Stimulated activated naive CD8-positive, alpha-beta T cell treated with anti-CD3 and anti-CD28 coated beads, Interleukin-15, amount 100 ng/mL, for 72 hours (primary cell): Measurements from ENCODE around the gene HTR3C.

ENCODE experiments used
- ATAC-seq: fragments of 150-1000 bp; cut with Tn5 transposase; 2 replicates; pipeline ENCODE4 v1.10.0; 2021; ENCODE audit warnings: mild to moderate bottlenecking, moderate library complexity
- DNase-seq, 2 donors: peaks; one replicate each; pipeline ENCODE4 v3.0.0; 2021 to 2022
- H3K27ac Mint-ChIP-seq, 2 donors: one replicate each; pipeline ENCODE4 v1.8.0; 2022; ENCODE audit warnings: mild to moderate bottlenecking in 2 of 2, mixed read lengths in 2 of 2, moderate library complexity in 2 of 2
- H3K27me3 Mint-ChIP-seq: one replicate; pipeline ENCODE4 v1.8.0; 2022; ENCODE audit warnings: mixed read lengths
- H3K4me1 Mint-ChIP-seq: one replicate; pipeline ENCODE4 v1.8.0; 2022; ENCODE audit warnings: mild to moderate bottlenecking, mixed read lengths
- H3K4me3 Mint-ChIP-seq, 2 donors: one replicate each; pipeline ENCODE4 v1.8.0; 2022; ENCODE audit warnings: mild to moderate bottlenecking in 2 of 2, mixed read lengths in 2 of 2, moderate library complexity in 1 of 2
- H3K9me3 Mint-ChIP-seq, 2 donors: one replicate each; pipeline ENCODE4 v1.8.0; 2022; ENCODE audit warnings: mixed read lengths in 2 of 2

HTR3C gene

GRCh38 chr3:184099806-184100686 lies 47.2 kb downstream of the HTR3C start:
- DNase-seq: no peak
- Mint-ChIP-seq H3K27ac (no peak overlapping the region), H3K9me3 (no peaks in the 10 kb centered on the region), H3K4me3 (no peak overlapping the region), H3K4me1 (no peaks in the 10 kb centered on the region), H3K27me3 (peaks cover 8% of the 10 kb centered on the region)
- ATAC-seq: no peak
